HCT116 (cell line): Measurements from ENCODE around the gene FGFRL1. TPM values are rescaled to one million over a fixed set of nuclear protein-coding genes. Genes with fewer than 3 reads are reported as not detected.
A peak's percentile ranks its signal among the peaks of the same experiment; 100 is the strongest.

Source experiments
- ATAC-seq: fragments of 200-7000 bp; cut with Tn5 transposase; 2 replicates; pipeline ENCODE4 v1.9.1; 2020; ENCODE audit warnings: mild to moderate bottlenecking, moderate library complexity
- BruUV-seq: library from RNA; stranded (reverse); fragments of 400-500 nt; replicated peaks from 2 replicates; lab custom pipeline; 2021; lab: Mats Ljungman, UMichigan
- CTCF ChIA-PET: fragments of 300-600 bp; sonication (Branson Sonifier 250); formaldehyde crosslinking; loops from one replicate; lab custom pipeline; 2021; ENCODE audit warnings: antibody characterized with exemption; lab: Charles Lee
- POLR2A ChIA-PET: fragments of 300-600, 350-600 bp; sonication (Branson Sonifier 250); formaldehyde crosslinking; loops from one replicate; lab custom pipeline; 2021; ENCODE audit warnings: antibody characterized with exemption; lab: Charles Lee
- RAD21 ChIA-PET, 2 experiments: fragments of 300-600 bp; sonication (Branson Sonifier 250); formaldehyde crosslinking; loops; one replicate each; lab custom pipeline; 2023; ENCODE audit warnings: low total read pairs in 2 of 2; ENCODE audit not compliant: uncharacterized antibody in 2 of 2, unreplicated experiment in 2 of 2, low non-redundant PET in 1 of 2; lab: Charles Lee
- DNase-seq: peaks from one replicate; pipeline ENCODE4 v3.0.0-alpha.2; 2010; ENCODE audit warnings: low read depth, low spot score
- H2AFZ ChIP-seq: fragments of 200-600 bp; shearing (Covaris generic), sonication (generic); 2 replicates; pipeline ENCODE4 v1.6.1; 2017; ENCODE audit warnings: low read depth, mixed run types, mixed read lengths, antibody characterized with exemption, low read length; ENCODE audit not compliant: poor library complexity, severe bottlenecking
- H3K27ac ChIP-seq: 2 replicates; pipeline ENCODE4 v1.5.1; 2012; ENCODE audit warnings: low read depth, low read length
- H3K27me3 ChIP-seq: fragments of 200-600 bp; sonication (generic); 2 replicates; pipeline ENCODE4 v1.6.1; 2016; ENCODE audit warnings: mixed run types, low read length, mixed read lengths; ENCODE audit not compliant: insufficient read depth
- H3K36me3 ChIP-seq, 2 experiments: fragments of 200-500 bp in 1 of 2; fragments of 200-600 bp in 1 of 2; sonication (Bioruptor generic) in 1 of 2; sonication (generic) in 1 of 2; 2 replicates each; pipeline versions ENCODE4 v1.5.1 to v1.6.1; 2014 to 2016; ENCODE audit warnings: low read length in 2 of 2, inconsistent platforms in 1 of 2, mixed read lengths in 1 of 2, mixed run types in 1 of 2; ENCODE audit not compliant: insufficient read depth in 2 of 2, control insufficient read depth in 1 of 2
- H3K4me1 ChIP-seq, 2 experiments: fragments of 200-600 bp in 1 of 2; sonication (generic) in 1 of 2; 2 replicates each; pipeline versions ENCODE4 v1.5.1 to v1.6.1; 2012 to 2017; ENCODE audit warnings: low read length in 2 of 2, inconsistent platforms in 1 of 2, mild to moderate bottlenecking in 1 of 2, mixed read lengths in 1 of 2, mixed run types in 1 of 2, moderate library complexity in 1 of 2; ENCODE audit not compliant: insufficient read depth in 2 of 2, control insufficient read depth in 1 of 2
- H3K4me2 ChIP-seq: fragments of 200-600 bp; sonication (generic); 2 replicates; pipeline ENCODE4 v1.6.1; 2017; ENCODE audit warnings: mixed run types, low read length, mixed read lengths
- H3K4me3 ChIP-seq, 2 experiments: fragments of 200-600 bp in 1 of 2; sonication (generic) in 1 of 2; replicated peaks in 1 of 2; 2 replicates each; pipeline ENCODE4 v1.5.1; 2011 to 2016; ENCODE audit warnings: low read length in 2 of 2, control low read depth in 1 of 2, low read depth in 1 of 2, mild to moderate bottlenecking in 1 of 2, mixed read lengths in 1 of 2, mixed run types in 1 of 2
- H3K79me2 ChIP-seq: fragments of 200-600 bp; sonication (generic); 2 replicates; pipeline ENCODE4 v1.6.1; 2017; ENCODE audit warnings: mild to moderate bottlenecking, mixed run types, low read length, moderate library complexity, mixed read lengths; ENCODE audit not compliant: insufficient read depth
- H3K9ac ChIP-seq: fragments of 200-600 bp; sonication (generic); 2 replicates; pipeline ENCODE4 v1.6.1; 2016; ENCODE audit warnings: low read length, mixed read lengths
- H3K9me2 ChIP-seq: fragments of 200-600 bp; sonication (generic), shearing (Covaris generic); 2 replicates; pipeline ENCODE4 v1.6.1; 2017; ENCODE audit warnings: mixed run types, mild to moderate bottlenecking, moderate library complexity; ENCODE audit not compliant: insufficient read depth
- H3K9me3 ChIP-seq, 2 experiments: fragments of 200-500 bp in 1 of 2; fragments of 200-600 bp in 1 of 2; sonication (Bioruptor generic) in 1 of 2; sonication (generic) in 1 of 2; 2 replicates each; pipeline ENCODE4 v1.6.1; 2014 to 2017; ENCODE audit warnings: low read length in 2 of 2, mixed read lengths in 2 of 2, inconsistent platforms in 1 of 2, low read depth in 1 of 2, mild to moderate bottlenecking in 1 of 2, mixed run types in 1 of 2, moderate library complexity in 1 of 2; ENCODE audit not compliant: control insufficient read depth in 1 of 2, insufficient read depth in 1 of 2
- H4K20me1 ChIP-seq: fragments of 200-600 bp; sonication (generic), shearing (Covaris generic); 2 replicates; pipeline ENCODE4 v1.6.1; 2017; ENCODE audit warnings: mixed run types, mild to moderate bottlenecking, moderate library complexity; ENCODE audit not compliant: insufficient read depth
- CBX3 ChIP-seq: IDR thresholded peaks from 2 replicates; pipeline ENCODE4 v1.6.1; 2012; ENCODE audit warnings: low read depth
- CEBPB ChIP-seq: IDR thresholded peaks from 2 replicates; pipeline ENCODE4 v1.6.1; 2012; ENCODE audit warnings: low read depth
- ELF1 ChIP-seq: IDR thresholded peaks from 2 replicates; pipeline ENCODE4 v1.6.1; 2012; ENCODE audit warnings: low read depth, borderline replicate concordance
- EZH2 ChIP-seq: fragments of 200-600 bp; sonication (generic); IDR thresholded peaks from 2 replicates; pipeline ENCODE4 v1.6.1; 2017; ENCODE audit warnings: antibody characterized with exemption, mixed run types
- EZH2phosphoT487 ChIP-seq: fragments of 200-600 bp; IDR thresholded peaks from 2 replicates; pipeline ENCODE4 v1.6.1; 2018; ENCODE audit warnings: antibody characterized with exemption, borderline replicate concordance
- POLR2A ChIP-seq: IDR thresholded peaks from 2 replicates; pipeline ENCODE4 v1.7.0; 2011; ENCODE audit warnings: borderline replicate concordance; ENCODE audit not compliant: insufficient read depth, insufficient read length; ENCODE audit errors: extremely low read depth
- POLR2AphosphoS5 ChIP-seq: IDR thresholded peaks from 2 replicates; pipeline ENCODE4 v1.6.1; 2011; ENCODE audit warnings: mild to moderate bottlenecking, low read depth, low read length, moderate library complexity
- RAD21 ChIP-seq: IDR thresholded peaks from 2 replicates; pipeline ENCODE4 v1.6.1; 2012; ENCODE audit warnings: low read depth, mild to moderate bottlenecking
- YY1 ChIP-seq: IDR thresholded peaks from 2 replicates; pipeline ENCODE4 v1.6.1; 2011; ENCODE audit warnings: low read length, low read depth, moderate library complexity, mild to moderate bottlenecking; ENCODE audit not compliant: insufficient replicate concordance; ENCODE audit errors: extremely low read depth
- ZNF274 ChIP-seq: fragments of 200-500 bp; sonication (Bioruptor generic); IDR thresholded peaks from 2 replicates; pipeline ENCODE4 v1.6.1; 2014; ENCODE audit warnings: mild to moderate bottlenecking, low read depth, low read length, inconsistent platforms
- intact Hi-C: fragments of 100-400 bp; cut with micrococcal nuclease; formaldehyde crosslinking; loops from 2 replicates; pipeline ENCODE4 v1.10.0; 2022
- total RNA-seq: library from RNA; stranded (reverse); gene quantifications from one replicate; pipeline ENCODE4 v1.2.1, GENCODE V29; 2021; ENCODE audit not compliant: unreplicated experiment
- TF ChIP-seq, protein P1 (sequence below): IDR thresholded peaks from 2 replicates; pipeline ENCODE4 v1.6.1; 2012
- TF ChIP-seq, protein P2 (sequence below): IDR thresholded peaks from 2 replicates; pipeline ENCODE4 v1.6.1; 2012; ENCODE audit warnings: low read depth
- TF ChIP-seq, protein P3 (sequence below): IDR thresholded peaks from 2 replicates; pipeline ENCODE4 v1.6.1; 2011; ENCODE audit warnings: mild to moderate bottlenecking, low read length, moderate library complexity; ENCODE audit not compliant: insufficient replicate concordance; ENCODE audit errors: extremely low read depth
- TF ChIP-seq, protein P4 (sequence below): IDR thresholded peaks from 2 replicates; pipeline ENCODE4 v1.6.1; 2012

Gene FGFRL1
- total RNA-seq, 1 experiment from 2014 or later = 91.1 TPM

DNA sequence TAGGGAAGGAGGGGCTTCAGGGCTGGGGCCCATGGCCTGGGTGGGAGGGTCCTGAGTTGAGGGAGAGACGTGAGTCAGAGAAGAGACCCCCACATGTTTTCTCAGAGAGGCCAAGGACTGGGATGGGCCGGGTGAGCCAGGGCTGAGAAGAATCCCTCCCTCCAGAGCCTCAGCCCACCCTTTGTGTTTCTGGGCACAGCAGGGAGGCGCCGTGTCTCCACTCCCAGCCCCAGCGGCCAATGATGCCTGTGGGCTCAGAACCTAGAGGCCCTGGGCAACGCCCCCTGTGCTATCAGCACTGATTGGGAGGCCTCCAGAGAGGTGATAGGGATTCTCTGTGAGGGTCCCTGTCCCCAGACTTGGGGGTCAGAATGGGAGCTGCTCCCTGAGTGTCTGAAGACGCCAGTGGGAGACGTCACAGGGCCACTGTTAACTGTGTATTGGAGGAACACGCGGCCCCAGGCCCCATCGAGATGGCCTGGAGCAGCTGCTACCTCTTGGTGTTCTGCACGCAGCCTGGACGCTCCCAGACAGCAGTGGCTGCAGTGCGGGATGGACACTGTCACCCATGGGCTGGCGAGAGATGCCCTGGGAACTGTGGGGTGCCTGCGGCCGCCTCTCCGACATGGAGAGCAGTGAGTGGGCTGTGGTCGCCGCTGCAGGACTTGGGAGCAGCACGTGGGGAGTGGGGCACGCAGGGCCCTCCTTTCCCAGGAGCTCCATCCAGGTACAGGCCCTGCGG lies 8.5 kb downstream of the FGFRL1 start:
- ATAC-seq = peak; percentile 33; the same call in 1 of the 2 replicates
- intact Hi-C loops = no loop called here
- Histone ChIP-seq H2AFZ (no peak overlapping the region), H3K4me1 (peaks cover 0 to 9% of the 10 kb centered on the region in 2 experiments; a peak in 1 of 4 replicates), H3K27me3 (no peaks in the 10 kb centered on the region), H3K4me2 (no peak overlapping the region), H3K9ac (no peak overlapping the region), H3K9me3 (no peaks in the 10 kb centered on the region), H3K9me2 (no peaks in the 10 kb centered on the region), H4K20me1 (no peaks in the 10 kb centered on the region), H3K36me3 (peaks cover 0 to under 1% of the 10 kb centered on the region in 2 experiments; a peak in 1 of 4 replicates), H3K4me3 (no peak overlapping the region), H3K79me2 (peaks cover 3% of the 10 kb centered on the region; the same call in 1 of the 2 replicates), H3K27ac (no peak overlapping the region)
- ChIA-PET RAD21 (no interaction called here), CTCF (no interaction called here), POLR2A (no interaction called here)
- no peak for TF ChIP-seq EZH2phosphoT487
- TF ChIP-seq, protein P1, sequence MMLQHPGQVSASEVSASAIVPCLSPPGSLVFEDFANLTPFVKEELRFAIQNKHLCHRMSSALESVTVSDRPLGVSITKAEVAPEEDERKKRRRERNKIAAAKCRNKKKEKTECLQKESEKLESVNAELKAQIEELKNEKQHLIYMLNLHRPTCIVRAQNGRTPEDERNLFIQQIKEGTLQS = no peak
- TF ChIP-seq, protein P2, sequence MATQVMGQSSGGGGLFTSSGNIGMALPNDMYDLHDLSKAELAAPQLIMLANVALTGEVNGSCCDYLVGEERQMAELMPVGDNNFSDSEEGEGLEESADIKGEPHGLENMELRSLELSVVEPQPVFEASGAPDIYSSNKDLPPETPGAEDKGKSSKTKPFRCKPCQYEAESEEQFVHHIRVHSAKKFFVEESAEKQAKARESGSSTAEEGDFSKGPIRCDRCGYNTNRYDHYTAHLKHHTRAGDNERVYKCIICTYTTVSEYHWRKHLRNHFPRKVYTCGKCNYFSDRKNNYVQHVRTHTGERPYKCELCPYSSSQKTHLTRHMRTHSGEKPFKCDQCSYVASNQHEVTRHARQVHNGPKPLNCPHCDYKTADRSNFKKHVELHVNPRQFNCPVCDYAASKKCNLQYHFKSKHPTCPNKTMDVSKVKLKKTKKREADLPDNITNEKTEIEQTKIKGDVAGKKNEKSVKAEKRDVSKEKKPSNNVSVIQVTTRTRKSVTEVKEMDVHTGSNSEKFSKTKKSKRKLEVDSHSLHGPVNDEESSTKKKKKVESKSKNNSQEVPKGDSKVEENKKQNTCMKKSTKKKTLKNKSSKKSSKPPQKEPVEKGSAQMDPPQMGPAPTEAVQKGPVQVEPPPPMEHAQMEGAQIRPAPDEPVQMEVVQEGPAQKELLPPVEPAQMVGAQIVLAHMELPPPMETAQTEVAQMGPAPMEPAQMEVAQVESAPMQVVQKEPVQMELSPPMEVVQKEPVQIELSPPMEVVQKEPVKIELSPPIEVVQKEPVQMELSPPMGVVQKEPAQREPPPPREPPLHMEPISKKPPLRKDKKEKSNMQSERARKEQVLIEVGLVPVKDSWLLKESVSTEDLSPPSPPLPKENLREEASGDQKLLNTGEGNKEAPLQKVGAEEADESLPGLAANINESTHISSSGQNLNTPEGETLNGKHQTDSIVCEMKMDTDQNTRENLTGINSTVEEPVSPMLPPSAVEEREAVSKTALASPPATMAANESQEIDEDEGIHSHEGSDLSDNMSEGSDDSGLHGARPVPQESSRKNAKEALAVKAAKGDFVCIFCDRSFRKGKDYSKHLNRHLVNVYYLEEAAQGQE = no peak
- TF ChIP-seq POLR2A = no peak
- TF ChIP-seq EZH2 = no peak
- no peak for TF ChIP-seq YY1
- no peak for TF ChIP-seq CBX3
- no peak for TF ChIP-seq ELF1
- TF ChIP-seq CEBPB = no peak
- TF ChIP-seq POLR2AphosphoS5 = no peak
- TF ChIP-seq ZNF274 = no peak
- TF ChIP-seq, protein P3, sequence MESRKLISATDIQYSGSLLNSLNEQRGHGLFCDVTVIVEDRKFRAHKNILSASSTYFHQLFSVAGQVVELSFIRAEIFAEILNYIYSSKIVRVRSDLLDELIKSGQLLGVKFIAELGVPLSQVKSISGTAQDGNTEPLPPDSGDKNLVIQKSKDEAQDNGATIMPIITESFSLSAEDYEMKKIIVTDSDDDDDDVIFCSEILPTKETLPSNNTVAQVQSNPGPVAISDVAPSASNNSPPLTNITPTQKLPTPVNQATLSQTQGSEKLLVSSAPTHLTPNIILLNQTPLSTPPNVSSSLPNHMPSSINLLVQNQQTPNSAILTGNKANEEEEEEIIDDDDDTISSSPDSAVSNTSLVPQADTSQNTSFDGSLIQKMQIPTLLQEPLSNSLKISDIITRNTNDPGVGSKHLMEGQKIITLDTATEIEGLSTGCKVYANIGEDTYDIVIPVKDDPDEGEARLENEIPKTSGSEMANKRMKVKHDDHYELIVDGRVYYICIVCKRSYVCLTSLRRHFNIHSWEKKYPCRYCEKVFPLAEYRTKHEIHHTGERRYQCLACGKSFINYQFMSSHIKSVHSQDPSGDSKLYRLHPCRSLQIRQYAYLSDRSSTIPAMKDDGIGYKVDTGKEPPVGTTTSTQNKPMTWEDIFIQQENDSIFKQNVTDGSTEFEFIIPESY = no peak
- TF ChIP-seq, protein P4, sequence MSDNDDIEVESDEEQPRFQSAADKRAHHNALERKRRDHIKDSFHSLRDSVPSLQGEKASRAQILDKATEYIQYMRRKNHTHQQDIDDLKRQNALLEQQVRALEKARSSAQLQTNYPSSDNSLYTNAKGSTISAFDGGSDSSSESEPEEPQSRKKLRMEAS = no peak
- no peak for TF ChIP-seq RAD21
- no TSS peak for BruUV-seq
- DNase-seq = no peak
